ENCODE measurements around the gene PMP22. TPM values are rescaled to one million over a fixed set of nuclear protein-coding genes. Genes with fewer than 3 reads are reported as not detected.

The PMP22 gene
- total RNA-seq = 14.5 and 29.9 TPM in 2 replicates

GRCh38 chr17:15265131-15265530 is at the start of gene PMP22:
Gene PMP22, minus strand, starts transcription at chr17:15265326. Its CDS starts 4,599 bp downstream, at chr17:15260727.

Other genes starting within 250 kb of the PMP22 start
- gene TEKT3, start 76.3 kb upstream of the PMP22 start, total RNA-seq = not detected in 2 replicates
- 1.6 TPM in 1 of 2 replicates, not detected in the other for gene CDRT4, start 202.3 kb upstream of the PMP22 start, total RNA-seq

Measured in mesangial cell (primary cell).